DOHH2 (cell line): ENCODE data around the gene SMARCA5.

Experiments used
- H3F3A ChIP-seq: fragments of 200-600 bp; sonication (generic), shearing (Covaris generic); 2 replicates; pipeline ENCODE4 v1.6.0; 2016; ENCODE audit warnings: antibody characterized with exemption, mild to moderate bottlenecking; ENCODE audit not compliant: control insufficient read depth, insufficient read depth
- H3K27ac ChIP-seq: fragments of 200-600 bp; sonication (generic); 2 replicates; pipeline ENCODE4 v1.5.1; 2014; ENCODE audit warnings: low read depth, mild to moderate bottlenecking, low read length, moderate library complexity
- H3K27me3 ChIP-seq: fragments of 200-600 bp; sonication (generic); 2 replicates; pipeline ENCODE4 v1.6.1; 2014; ENCODE audit warnings: mild to moderate bottlenecking, low read length, mixed read lengths; ENCODE audit not compliant: control insufficient read depth
- H3K36me3 ChIP-seq: fragments of 200-600 bp; sonication (generic); 2 replicates; pipeline ENCODE4 v1.6.1; 2014; ENCODE audit warnings: mild to moderate bottlenecking, low read length, moderate library complexity, mixed read lengths; ENCODE audit not compliant: control insufficient read depth
- H3K4me1 ChIP-seq: fragments of 200-600 bp; sonication (generic); 2 replicates; pipeline ENCODE4 v1.6.1; 2014; ENCODE audit warnings: mild to moderate bottlenecking, low read length, mixed read lengths; ENCODE audit not compliant: control insufficient read depth
- H3K4me2 ChIP-seq: fragments of 200-600 bp; sonication (generic); 2 replicates; pipeline ENCODE4 v1.6.0; 2014; ENCODE audit warnings: mild to moderate bottlenecking, low read length, moderate library complexity
- H3K4me3 ChIP-seq: fragments of 200-600 bp; sonication (generic); 2 replicates; pipeline ENCODE4 v1.5.1; 2014; ENCODE audit warnings: mild to moderate bottlenecking, low read length, mixed read lengths
- H3K79me2 ChIP-seq: fragments of 200-600 bp; sonication (generic); 2 replicates; pipeline ENCODE4 v1.6.1; 2014; ENCODE audit warnings: mild to moderate bottlenecking, low read length, mixed read lengths; ENCODE audit not compliant: control insufficient read depth
- H3K9me2 ChIP-seq: fragments of 200-600 bp; sonication (generic); replicated peaks from 2 replicates; pipeline ENCODE4 v1.6.1; 2014; ENCODE audit warnings: mild to moderate bottlenecking, low read length, mixed read lengths; ENCODE audit not compliant: control insufficient read depth
- H3K9me3 ChIP-seq: fragments of 200-600 bp; sonication (generic); 2 replicates; pipeline ENCODE4 v1.6.1; 2014; ENCODE audit warnings: antibody characterized with exemption, low read length, mixed read lengths; ENCODE audit not compliant: control insufficient read depth, insufficient read depth
- H4K20me1 ChIP-seq: fragments of 200-600 bp; sonication (generic); 2 replicates; pipeline ENCODE4 v1.6.0; 2014; ENCODE audit warnings: low read depth, mild to moderate bottlenecking, antibody characterized with exemption, low read length, moderate library complexity; ENCODE audit not compliant: control insufficient read depth, insufficient read depth
- EZH2phosphoT487 ChIP-seq: fragments of 200-600 bp; sonication (generic); IDR thresholded peaks from 2 replicates; pipeline ENCODE4 v1.6.1; 2017; ENCODE audit warnings: borderline replicate concordance, mild to moderate bottlenecking, antibody characterized with exemption, low read length, moderate library complexity, mixed read lengths
- TF ChIP-seq, protein P1 (sequence below): fragments of 200-600 bp; sonication (generic); IDR thresholded peaks from one replicate; pipeline ENCODE4 v1.5.1; 2014; ENCODE audit warnings: antibody characterized with exemption, mild to moderate bottlenecking, low read depth, low read length; ENCODE audit not compliant: poor library complexity, severe bottlenecking

SMARCA5 gene

DNA sequence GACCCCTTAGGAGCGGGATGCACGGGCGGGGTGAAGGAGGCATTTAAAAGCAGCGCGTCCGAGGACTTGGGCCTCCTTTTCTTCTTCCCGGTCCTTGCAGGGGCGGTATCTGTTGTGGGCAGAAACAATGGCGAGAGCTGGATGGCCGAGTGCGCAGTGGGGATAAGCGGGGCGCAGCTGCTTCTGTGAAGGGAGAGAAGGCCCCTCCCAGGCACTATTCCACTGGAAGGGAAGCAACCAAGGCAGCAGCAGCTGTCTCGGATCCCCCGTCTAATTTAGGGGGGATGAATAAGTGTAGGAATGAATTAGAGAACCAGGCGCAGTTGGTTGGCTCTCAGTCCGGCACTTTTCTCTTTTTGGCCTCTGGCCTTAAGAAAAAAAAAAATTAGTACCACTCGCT, 995 bp downstream of the SMARCA5 start:
- Histone ChIP-seq H3K79me2 (peaks cover 61% of the 10 kb centered on the region), H3K9me3 (no peaks in the 10 kb centered on the region), H3K4me3 (peak overlapping the region; percentile 85), H4K20me1 (peaks cover 28% of the 10 kb centered on the region), H3K27ac (peak overlapping the region; percentile 80; the same call in 1 of the 2 replicates), H3K9me2 (no peaks in the 10 kb centered on the region), H3K36me3 (peaks cover 58% of the 10 kb centered on the region), H3K4me1 (peaks cover 38% of the 10 kb centered on the region), H3K27me3 (no peaks in the 10 kb centered on the region), H3K4me2 (peak overlapping the region; percentile 86), H3F3A (no peaks in the 10 kb centered on the region)
- TF ChIP-seq EZH2phosphoT487 = no peak
- TF ChIP-seq, protein P1, sequence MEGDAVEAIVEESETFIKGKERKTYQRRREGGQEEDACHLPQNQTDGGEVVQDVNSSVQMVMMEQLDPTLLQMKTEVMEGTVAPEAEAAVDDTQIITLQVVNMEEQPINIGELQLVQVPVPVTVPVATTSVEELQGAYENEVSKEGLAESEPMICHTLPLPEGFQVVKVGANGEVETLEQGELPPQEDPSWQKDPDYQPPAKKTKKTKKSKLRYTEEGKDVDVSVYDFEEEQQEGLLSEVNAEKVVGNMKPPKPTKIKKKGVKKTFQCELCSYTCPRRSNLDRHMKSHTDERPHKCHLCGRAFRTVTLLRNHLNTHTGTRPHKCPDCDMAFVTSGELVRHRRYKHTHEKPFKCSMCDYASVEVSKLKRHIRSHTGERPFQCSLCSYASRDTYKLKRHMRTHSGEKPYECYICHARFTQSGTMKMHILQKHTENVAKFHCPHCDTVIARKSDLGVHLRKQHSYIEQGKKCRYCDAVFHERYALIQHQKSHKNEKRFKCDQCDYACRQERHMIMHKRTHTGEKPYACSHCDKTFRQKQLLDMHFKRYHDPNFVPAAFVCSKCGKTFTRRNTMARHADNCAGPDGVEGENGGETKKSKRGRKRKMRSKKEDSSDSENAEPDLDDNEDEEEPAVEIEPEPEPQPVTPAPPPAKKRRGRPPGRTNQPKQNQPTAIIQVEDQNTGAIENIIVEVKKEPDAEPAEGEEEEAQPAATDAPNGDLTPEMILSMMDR = no peak

DNA sequence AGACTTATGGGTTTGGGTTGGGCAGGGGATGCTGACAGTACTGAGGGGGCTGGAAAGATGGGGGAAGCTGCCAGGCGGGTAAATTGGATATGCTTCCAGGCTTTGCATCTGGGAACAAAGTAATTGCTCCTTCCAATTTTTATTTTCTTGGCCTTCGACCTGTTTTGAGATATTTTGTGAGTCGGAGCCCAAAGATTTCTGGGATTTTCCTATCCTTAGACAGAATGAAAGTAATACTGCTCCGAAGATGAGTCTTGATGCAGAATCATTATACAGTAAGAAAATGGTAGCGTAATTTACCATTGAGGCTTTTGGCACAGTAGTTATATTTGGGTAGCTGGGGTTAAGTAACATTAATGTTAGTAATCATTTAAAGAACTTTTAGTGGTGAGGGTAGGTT, 1.4 kb downstream of the SMARCA5 start:
- Histone ChIP-seq H3K27me3 (no peaks in the 10 kb centered on the region), H3F3A (no peaks in the 10 kb centered on the region), H4K20me1 (peaks cover 28% of the 10 kb centered on the region), H3K9me2 (no peaks in the 10 kb centered on the region), H3K79me2 (peaks cover 65% of the 10 kb centered on the region), H3K36me3 (peaks cover 62% of the 10 kb centered on the region), H3K9me3 (no peaks in the 10 kb centered on the region), H3K4me3 (peak overlapping the region; percentile 85), H3K4me1 (peaks cover 38% of the 10 kb centered on the region), H3K4me2 (peak overlapping the region; percentile 86), H3K27ac (no peak overlapping the region)
- TF ChIP-seq, protein P1 = no peak
- TF ChIP-seq EZH2phosphoT487 = no peak

DNA sequence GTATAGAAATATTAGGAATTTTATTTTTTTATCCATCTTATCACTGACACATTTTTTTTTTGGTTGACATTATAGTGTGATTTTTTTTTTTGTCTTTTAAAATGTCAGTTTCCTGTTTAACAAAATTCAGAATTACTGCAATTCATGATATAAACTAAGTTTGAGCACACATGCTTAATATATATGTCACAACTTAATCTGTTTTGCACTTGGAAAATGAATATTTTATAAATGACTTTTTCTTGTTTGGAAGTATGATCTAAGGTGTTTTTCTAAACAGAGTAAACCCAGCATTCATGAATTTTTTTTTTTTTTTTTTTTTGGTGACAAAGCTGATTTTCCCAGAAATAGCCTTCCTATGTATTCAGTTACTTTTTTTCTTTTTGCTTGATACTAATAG, 2.4 kb downstream of the SMARCA5 start:
- Histone ChIP-seq H3K4me1 (peaks cover 38% of the 10 kb centered on the region), H3F3A (no peaks in the 10 kb centered on the region), H3K9me2 (no peaks in the 10 kb centered on the region), H3K27me3 (no peaks in the 10 kb centered on the region), H3K4me2 (peak overlapping the region; percentile 86), H4K20me1 (peaks cover 28% of the 10 kb centered on the region), H3K36me3 (peaks cover 72% of the 10 kb centered on the region), H3K79me2 (peaks cover 75% of the 10 kb centered on the region), H3K4me3 (peak overlapping the region; percentile 85), H3K27ac (no peak overlapping the region), H3K9me3 (no peaks in the 10 kb centered on the region)
- TF ChIP-seq, protein P1 = no peak
- TF ChIP-seq EZH2phosphoT487 = no peak

- Histone ChIP-seq H3K79me2 (peaks cover 92% of the 10 kb centered on the region), H3K4me2 (no peak overlapping the region), H3K9me3 (no peaks in the 10 kb centered on the region), H3K9me2 (no peaks in the 10 kb centered on the region), H3K27ac (no peak overlapping the region), H3K4me3 (no peak overlapping the region), H3K4me1 (peaks cover 30% of the 10 kb centered on the region), H3K36me3 (peaks cover 89% of the 10 kb centered on the region), H4K20me1 (peaks cover 28% of the 10 kb centered on the region), H3F3A (0 out of 2 replicates have a peak, but pooled peaks cover 3% of the 10 kb centered on the region), H3K27me3 (no peaks in the 10 kb centered on the region)
- TF ChIP-seq, protein P1 = no peak
- TF ChIP-seq EZH2phosphoT487 = no peak
Observed at GRCh38 chr4:143517764-143518163, 4.3 kb downstream of the SMARCA5 start.
